ENCODE measurements around the gene ZNF749.

The ZNF749 gene

DNA sequence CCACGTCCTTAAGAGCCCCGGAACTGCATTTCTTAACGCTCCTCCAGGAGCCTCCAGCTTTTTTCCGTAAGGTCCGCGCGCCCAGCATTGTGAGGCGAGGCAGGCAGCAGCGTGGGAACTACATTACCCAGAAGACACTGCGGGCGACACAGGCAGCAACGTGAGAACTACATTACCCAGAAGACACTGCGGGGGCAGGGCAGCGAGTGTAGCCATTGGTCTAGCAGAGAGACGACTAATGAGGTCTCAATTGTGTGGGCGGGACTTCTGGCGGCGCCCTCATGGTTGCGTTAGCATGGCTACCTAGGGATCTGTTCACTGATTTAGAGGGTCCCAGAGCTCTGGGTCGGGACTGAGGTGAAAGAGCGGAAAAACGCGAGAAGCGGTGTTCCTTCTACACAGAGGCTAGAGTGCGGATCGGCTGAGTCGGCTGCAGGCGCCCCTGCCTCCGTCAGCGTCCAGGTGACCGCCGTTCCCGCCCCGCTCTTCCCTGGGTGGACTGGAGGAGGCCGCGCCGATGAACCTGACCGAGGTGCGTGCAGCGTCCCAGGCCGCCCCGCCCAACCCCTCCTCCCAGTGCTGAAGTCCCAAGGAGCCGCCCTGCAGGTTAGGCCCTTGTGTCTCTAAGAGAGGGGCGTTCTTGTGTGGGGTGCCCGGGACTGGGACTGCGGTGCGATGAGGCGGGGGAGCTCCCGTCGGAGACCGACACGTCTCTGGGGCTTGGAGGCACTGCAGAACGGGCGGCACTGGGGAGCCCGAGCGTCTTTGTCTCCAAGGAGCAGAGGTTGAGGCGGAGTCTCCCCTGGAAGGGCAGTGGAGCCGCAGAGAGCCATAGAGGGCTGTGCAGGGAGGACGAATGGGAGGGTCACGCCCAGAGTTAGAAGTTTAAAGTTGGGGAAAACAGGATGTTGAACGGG, at the start of gene ZNF749:
ZNF749 (plus strand) TSS at position 264 of the 917 bp plus-strand sequence; CDS start at position 518, 254 bp downstream.
- in situ Hi-C loops (cut with HindIII; ENCODE audit: low sequenced_read_pairs) = no loop called here
- TF ChIP-seq CTCF (IDR thresholded peaks at IDR 0.05; ENCODE audit: low read depth, low read length) = no peak
- H3K4me3 ChIP-seq (ENCODE audit: low read depth, low read length) = peak within 1 kb of the TSS; percentile 86
- peak; percentile 98 for DNase-seq (ENCODE audit: low read depth, low spot score)

- in situ Hi-C loops (cut with HindIII; ENCODE audit: low sequenced_read_pairs) = no loop called here
- no peak for TF ChIP-seq CTCF (IDR thresholded peaks at IDR 0.05; ENCODE audit: low read depth, low read length)
- peak overlapping the region; percentile 97 for H3K4me3 ChIP-seq (ENCODE audit: low read depth, low read length)
Measured at GRCh38 chr19:57389194-57389729, 45.9 kb upstream of the ZNF749 start.

DNA sequence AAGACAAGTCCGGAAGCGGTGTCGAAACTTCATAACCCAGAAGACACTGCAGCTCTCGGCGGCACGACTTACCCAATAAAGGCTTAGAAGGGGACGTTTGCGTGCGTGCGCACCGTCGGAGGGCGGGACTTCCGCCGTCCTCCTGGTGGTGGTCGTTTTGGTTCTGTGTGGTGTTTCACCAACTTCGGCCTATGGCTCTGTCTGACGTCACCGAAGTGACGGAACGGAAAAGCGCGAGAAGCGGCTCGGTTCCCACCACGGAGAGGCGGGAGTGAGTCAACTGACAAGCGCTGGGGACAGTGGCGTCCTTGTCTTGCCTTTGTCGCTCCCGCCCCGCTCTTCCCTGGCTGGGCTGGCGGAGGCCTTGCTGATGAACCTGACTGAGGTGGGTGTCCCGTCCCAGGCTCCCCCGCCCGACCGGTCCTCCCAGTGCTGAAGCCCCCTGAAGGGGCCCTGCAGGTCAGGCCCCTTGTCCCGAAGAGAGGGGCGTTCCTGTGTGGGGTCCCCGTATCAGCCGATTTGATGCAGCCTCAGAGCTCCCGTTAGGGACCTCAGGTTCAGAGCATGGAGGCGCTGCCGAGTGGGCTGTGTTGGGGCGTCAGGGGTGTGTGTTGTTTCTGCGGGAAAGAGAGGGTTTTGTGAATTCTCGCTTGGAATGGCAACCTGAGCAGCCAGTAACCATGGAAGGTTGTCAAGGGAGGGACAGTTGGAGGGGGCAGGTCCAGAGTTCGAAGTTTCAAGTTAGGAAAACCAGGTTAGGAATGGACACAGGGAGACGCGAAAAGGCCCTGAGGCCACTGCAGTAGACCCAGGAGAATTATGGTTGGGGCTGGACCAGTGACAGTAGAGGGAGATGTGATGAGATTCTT, 45.2 kb upstream of the ZNF749 start, which contains the start of gene ZNF548:
ZNF548 (plus strand) TSS at position 125 of the 869 bp plus-strand sequence; CDS start at position 371, 246 bp downstream.
- TF ChIP-seq CTCF (IDR thresholded peaks at IDR 0.05; ENCODE audit: low read depth, low read length) = peak; percentile 19
- H3K4me3 ChIP-seq (ENCODE audit: low read depth, low read length) = peak within 1 kb of the TSS; percentile 97
- in situ Hi-C loops (cut with HindIII; ENCODE audit: low sequenced_read_pairs) = no loop called here
- DNase-seq (ENCODE audit: low read depth, low spot score) = peak; percentile 99

More at GRCh38 chr19:57389194-57389729, 45.9 kb upstream of the ZNF749 start:
- DNase-seq (ENCODE audit: low read depth, low spot score) = no peak

DNA sequence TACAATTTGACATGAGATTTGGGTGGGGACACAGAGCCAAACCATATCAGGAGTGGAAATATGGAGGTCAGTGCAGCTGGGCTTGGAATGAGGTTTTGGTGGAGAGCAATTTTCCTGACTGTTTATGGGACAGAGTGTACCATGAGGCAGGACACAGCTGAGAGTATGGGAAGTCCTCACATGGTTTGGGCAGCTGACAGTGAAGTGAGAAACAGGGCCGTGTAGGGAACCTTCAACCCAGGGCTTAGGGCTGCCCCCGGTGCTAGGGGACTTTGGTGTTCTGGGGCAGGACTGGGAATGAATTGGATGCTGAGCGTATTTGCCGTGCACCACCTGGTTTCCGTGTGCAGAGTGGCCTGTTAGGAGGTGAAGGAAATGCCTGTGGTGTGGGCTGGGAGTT, 39.4 kb upstream of the ZNF749 start:
- TF ChIP-seq CTCF (IDR thresholded peaks at IDR 0.05; ENCODE audit: low read depth, low read length) = no peak
- no peak overlapping the region for H3K4me3 ChIP-seq (ENCODE audit: low read depth, low read length)
- no peak for DNase-seq (ENCODE audit: low read depth, low spot score)
- in situ Hi-C loops (cut with HindIII; ENCODE audit: low sequenced_read_pairs) = no loop called here

DNA sequence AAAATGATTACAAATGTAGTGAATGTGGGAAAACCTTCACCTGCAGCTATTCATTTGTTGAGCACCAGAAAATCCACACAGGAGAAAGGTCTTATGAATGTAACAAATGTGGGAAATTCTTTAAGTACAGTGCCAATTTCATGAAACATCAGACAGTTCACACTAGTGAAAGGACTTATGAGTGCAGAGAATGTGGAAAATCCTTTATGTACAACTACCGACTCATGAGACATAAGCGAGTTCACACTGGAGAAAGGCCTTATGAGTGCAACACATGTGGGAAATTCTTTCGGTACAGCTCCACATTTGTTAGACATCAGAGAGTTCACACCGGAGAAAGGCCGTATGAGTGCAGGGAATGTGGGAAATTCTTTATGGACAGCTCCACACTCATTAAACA, 36.3 kb upstream of the ZNF749 start:
- no peak overlapping the region for H3K4me3 ChIP-seq (ENCODE audit: low read depth, low read length)
- no peak for DNase-seq (ENCODE audit: low read depth, low spot score)
- no peak for TF ChIP-seq CTCF (IDR thresholded peaks at IDR 0.05; ENCODE audit: low read depth, low read length)
- in situ Hi-C loops (cut with HindIII; ENCODE audit: low sequenced_read_pairs) = no loop called here

Data from astrocyte of the spinal cord (primary cell).